ENCODE results near the gene RPS28. TPM values are rescaled to one million over a fixed set of nuclear protein-coding genes. Genes with fewer than 3 reads are reported as not detected.
"Not testable (repeated sequence)": the region's sequence is repeated elsewhere in the genome, so short reads cannot be mapped to it uniquely, and the experiment has no call there.

Gene RPS28
- total RNA-seq, 4 donors from 2014 or later = 248 to 436 (median 313) TPM

- no peaks in the 10 kb centered on the region for H3K9me3 ChIP-seq
- intact Hi-C loops (cut with DNase I; ENCODE audit: low total_unique reads) = loop anchor here (1.0 to 5.0 kb wide), 2 partner anchors 13 to 204 kb away; partner anchors contain the start of genes NDUFA7, RPS28 and ZNF414
- ATAC-seq = peak; percentile 92 to 93
- no peaks in the 10 kb centered on the region for H3K27me3 ChIP-seq
- in situ Hi-C loops (cut with MboI; ENCODE audit: low sequenced_read_pairs in 4 of 4) = no loop called here
- peak; percentile 74 to 84 for DNase-seq
- H3K27ac ChIP-seq = peak within 1 kb of the TSS; percentile 81 to 93 (median 84)
- H3K4me3 ChIP-seq = peak within 1 kb of the TSS; percentile 62 to 76 (median 66)
- peak in 1 of 5 experiments; percentile 14 for TF ChIP-seq CTCF (IDR thresholded peaks at IDR 0.05 in 4 of 5, conservative IDR thresholded peaks at IDR 0.05 in 1 of 5)
- peak; percentile 72 to 75 for TF ChIP-seq POLR2A (IDR thresholded peaks at IDR 0.05)
- H3K36me3 ChIP-seq = peaks cover 0 to 5% of the 10 kb centered on the region in 2 donors
- peaks cover 27 to 31% of the 10 kb centered on the region in 2 donors for H3K4me1 ChIP-seq
Observed at GRCh38 chr19:8307965-8308866, 13.1 kb upstream of the RPS28 start, which contains the start of gene CD320. TSS of gene CD320 (minus strand) at chr19:8308358. CDS start at chr19:8308290, 68 bp downstream.

- ATAC-seq = no peak
- H3K4me3 ChIP-seq = peak overlapping the region; percentile 62 to 76 (median 66)
- H3K27me3 ChIP-seq = no peaks in the 10 kb centered on the region
- no peaks in the 10 kb centered on the region for H3K9me3 ChIP-seq
- no peak for TF ChIP-seq POLR2A (IDR thresholded peaks at IDR 0.05)
- no peak for TF ChIP-seq CTCF (IDR thresholded peaks at IDR 0.05 in 4 of 5, conservative IDR thresholded peaks at IDR 0.05 in 1 of 5)
- in situ Hi-C loops (cut with MboI; ENCODE audit: low sequenced_read_pairs in 4 of 4) (no loop called here), intact Hi-C loops (cut with DNase I; ENCODE audit: low total_unique reads) (loop anchor here (1.0 to 5.0 kb wide), 2 partner anchors 12 to 203 kb away; partner anchors contain the start of genes NDUFA7, RPS28 and ZNF414)
- peak overlapping the region; percentile 81 to 93 (median 84) for H3K27ac ChIP-seq
- H3K36me3 ChIP-seq = peaks cover 0 to 10% of the 10 kb centered on the region in 2 donors
- peaks cover 27 to 31% of the 10 kb centered on the region in 2 donors for H3K4me1 ChIP-seq
- peak in 1 of 2 donors; percentile 9 for DNase-seq
Observed at GRCh38 chr19:8308891-8309291, 12.4 kb upstream of the RPS28 start.

- DNase-seq (peak in 1 of 2 donors; percentile 5), ATAC-seq (no peak)
- H3K9me3 ChIP-seq = no peaks in the 10 kb centered on the region
- peak overlapping the region in 3 of 4 donors; percentile 45 to 69 (median 55) for H3K27ac ChIP-seq
- H3K27me3 ChIP-seq = no peaks in the 10 kb centered on the region
- H3K36me3 ChIP-seq = peaks cover 0 to 25% of the 10 kb centered on the region in 2 donors
- H3K4me3 ChIP-seq = no peak overlapping the region
- intact Hi-C loops (cut with DNase I; ENCODE audit: low total_unique reads) (no loop called here), in situ Hi-C loops (cut with MboI; ENCODE audit: low sequenced_read_pairs in 4 of 4) (loop anchor here in 1 of 4 donors (5.0 kb wide), 1 partner anchor 43 kb away; no protein-coding TSS in a partner anchor)
- peaks cover 27 to 31% of the 10 kb centered on the region in 2 donors for H3K4me1 ChIP-seq
- TF ChIP-seq POLR2A (IDR thresholded peaks at IDR 0.05) (no peak), CTCF (IDR thresholded peaks at IDR 0.05 in 4 of 5, conservative IDR thresholded peaks at IDR 0.05 in 1 of 5) (no peak)
Observed at GRCh38 chr19:8310342-8311055, 10.8 kb upstream of the RPS28 start.

- in situ Hi-C loops (cut with MboI; ENCODE audit: low sequenced_read_pairs in 4 of 4) = loop anchor here in 1 of 4 donors (5.0 kb wide), 1 partner anchor 44 kb away; no protein-coding TSS in a partner anchor
- intact Hi-C loops (cut with DNase I; ENCODE audit: low total_unique reads) = no loop called here
- peak overlapping the region; percentile 15 to 69 (median 50) for H3K27ac ChIP-seq
- peaks cover 0 to 33% of the 10 kb centered on the region in 2 donors for H3K36me3 ChIP-seq
- TF ChIP-seq CTCF (IDR thresholded peaks at IDR 0.05 in 4 of 5, conservative IDR thresholded peaks at IDR 0.05 in 1 of 5) (no peak), POLR2A (IDR thresholded peaks at IDR 0.05) (no peak)
- no peak overlapping the region for H3K4me3 ChIP-seq
- H3K4me1 ChIP-seq = peaks cover 27 to 31% of the 10 kb centered on the region in 2 donors
- DNase-seq (peak in 1 of 2 donors; percentile 45), ATAC-seq (no peak)
- no peaks in the 10 kb centered on the region for H3K9me3 ChIP-seq
- no peaks in the 10 kb centered on the region for H3K27me3 ChIP-seq
Observed at GRCh38 chr19:8311461-8312260, 9.6 kb upstream of the RPS28 start.

- H3K4me3 ChIP-seq; DNase-seq; H3K9me3 ChIP-seq; ATAC-seq; H3K27me3 ChIP-seq; intact Hi-C loops (cut with DNase I; ENCODE audit: low total_unique reads); H3K27ac ChIP-seq: not testable (repeated sequence)
- in situ Hi-C loops (cut with MboI; ENCODE audit: low sequenced_read_pairs in 4 of 4) = loop anchor here in 1 of 4 donors (5.0 kb wide), 1 partner anchor 48 kb away; no protein-coding TSS in a partner anchor
- H3K36me3 ChIP-seq = peaks cover 0 to 28% of the 10 kb centered on the region in 2 donors
- H3K4me1 ChIP-seq = peaks cover 16 to 21% of the 10 kb centered on the region in 2 donors
Observed at GRCh38 chr19:8314981-8315640, 6.2 kb upstream of the RPS28 start.
